ENCODE measurements around the gene TBC1D10A.

The TBC1D10A gene

GRCh38 chr22:30299322-30299721, 27.4 kb downstream of the TBC1D10A start:
- no peak for DNase-seq (ENCODE audit: low read depth in 2 of 2)

GRCh38 chr22:30297991-30298701, 28.6 kb downstream of the TBC1D10A start:
- DNase-seq (ENCODE audit: low read depth in 2 of 2): no peak

GRCh38 chr22:30297276-30297990, 29.3 kb downstream of the TBC1D10A start:
- DNase-seq (ENCODE audit: low read depth in 2 of 2): no peak

GRCh38 chr22:30296833-30297232, 29.9 kb downstream of the TBC1D10A start:
- DNase-seq (ENCODE audit: low read depth in 2 of 2): no peak

- DNase-seq (ENCODE audit: low read depth in 2 of 2): no peak
Observed at GRCh38 chr22:30296324-30296723, 30.4 kb downstream of the TBC1D10A start.

- DNase-seq (ENCODE audit: low read depth in 2 of 2): no peak
Observed at GRCh38 chr22:30295576-30295975, 31.2 kb downstream of the TBC1D10A start.

GRCh38 chr22:30294830-30295229, 31.9 kb downstream of the TBC1D10A start:
- DNase-seq (ENCODE audit: low read depth in 2 of 2): no peak

- no peak for DNase-seq (ENCODE audit: low read depth in 2 of 2)
Observed at GRCh38 chr22:30294066-30294465, 32.7 kb downstream of the TBC1D10A start.

- DNase-seq (ENCODE audit: low read depth in 2 of 2): no peak
Observed at GRCh38 chr22:30293026-30293425, 33.7 kb downstream of the TBC1D10A start.

- DNase-seq (ENCODE audit: low read depth in 2 of 2): no peak
Observed at GRCh38 chr22:30292069-30292970, 34.4 kb downstream of the TBC1D10A start.

- no peak for DNase-seq (ENCODE audit: low read depth in 2 of 2)
Observed at GRCh38 chr22:30291058-30291892, 35.5 kb downstream of the TBC1D10A start.

GRCh38 chr22:30290342-30291057, 36.2 kb downstream of the TBC1D10A start:
- no peak for DNase-seq (ENCODE audit: low read depth in 2 of 2)

GRCh38 chr22:30289980-30290313, 36.8 kb downstream of the TBC1D10A start:
- no peak for DNase-seq (ENCODE audit: low read depth in 2 of 2)

GRCh38 chr22:30289141-30289979, 37.4 kb downstream of the TBC1D10A start, which contains the start of gene CASTOR1:
Gene CASTOR1 (minus strand): TSS chr22:30289505. CDS start chr22:30289497, 8 bp downstream.
- DNase-seq (ENCODE audit: low read depth in 2 of 2): peak; percentile 69 to 74

GRCh38 chr22:30288419-30289140, 38.2 kb downstream of the TBC1D10A start:
- no peak for DNase-seq (ENCODE audit: low read depth in 2 of 2)

GRCh38 chr22:30287648-30288418, 38.9 kb downstream of the TBC1D10A start:
- peak; percentile 63 to 82 for DNase-seq (ENCODE audit: low read depth in 2 of 2)

- peak; percentile 54 to 66 for DNase-seq (ENCODE audit: low read depth in 2 of 2)
Observed at GRCh38 chr22:30286813-30287647, 39.7 kb downstream of the TBC1D10A start.

Measured in stimulated activated CD8-positive, alpha-beta memory T cell treated with anti-CD3 and anti-CD28 coated beads, Interleukin-15, amount 100 ng/mL, for 4 hours (primary cell).